ENCODE data around the gene PPM1N.

DNA sequence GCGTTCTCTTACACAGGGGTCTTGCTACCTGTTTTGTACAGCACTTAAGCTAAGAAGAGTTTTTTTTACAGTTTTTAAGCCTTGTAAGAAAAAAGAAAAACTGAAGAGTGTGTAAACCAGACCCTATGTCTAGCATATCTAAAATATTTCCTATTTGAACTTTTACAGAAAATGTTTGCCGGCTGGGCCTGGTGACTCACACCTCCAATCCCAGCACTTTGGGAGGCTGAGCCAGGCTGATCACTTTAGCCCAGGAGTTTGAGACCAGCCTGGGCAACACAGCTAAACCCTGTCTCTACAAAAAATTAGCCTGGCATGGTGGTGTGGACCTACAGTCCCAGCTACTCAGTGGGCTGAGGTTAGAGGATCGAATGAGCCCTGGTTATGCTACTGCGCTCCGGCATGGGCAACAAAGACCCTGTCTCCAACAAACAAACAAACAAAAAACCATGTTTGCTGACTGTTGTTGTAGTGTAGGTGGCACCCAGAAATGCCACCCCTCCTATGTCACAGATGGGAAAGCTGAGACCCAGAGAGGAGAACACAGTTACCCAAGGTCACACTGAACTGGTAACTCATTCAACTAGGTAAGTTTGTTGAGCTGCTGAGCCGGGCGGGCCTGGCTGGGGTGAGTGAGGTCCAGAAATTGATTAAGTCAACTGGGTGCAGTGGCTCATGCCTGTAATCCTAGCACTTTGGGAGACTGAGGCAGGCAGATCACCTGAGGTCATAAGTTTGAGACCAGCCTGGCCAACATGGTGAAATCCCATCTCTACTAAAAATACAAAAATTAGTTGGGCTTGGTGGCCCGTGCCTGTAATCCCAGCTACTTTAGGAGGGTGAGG is 7.1 kb downstream of the PPM1N start:
- TF ChIP-seq CTCF (IDR thresholded peaks at IDR 0.05) = no peak
- TF ChIP-seq POLR2A (IDR thresholded peaks at IDR 0.05) = no peak
